ENCODE results near the gene KCNN2.
"Not testable (repeated sequence)": the region's sequence is repeated elsewhere in the genome, so short reads cannot be mapped to it uniquely, and the experiment has no call there.

Gene KCNN2

GRCh38 chr5:114419959-114420358, 58.1 kb downstream of the KCNN2 start:
- DNase-seq (ENCODE audit: low read depth) = peak; percentile 52

DNA sequence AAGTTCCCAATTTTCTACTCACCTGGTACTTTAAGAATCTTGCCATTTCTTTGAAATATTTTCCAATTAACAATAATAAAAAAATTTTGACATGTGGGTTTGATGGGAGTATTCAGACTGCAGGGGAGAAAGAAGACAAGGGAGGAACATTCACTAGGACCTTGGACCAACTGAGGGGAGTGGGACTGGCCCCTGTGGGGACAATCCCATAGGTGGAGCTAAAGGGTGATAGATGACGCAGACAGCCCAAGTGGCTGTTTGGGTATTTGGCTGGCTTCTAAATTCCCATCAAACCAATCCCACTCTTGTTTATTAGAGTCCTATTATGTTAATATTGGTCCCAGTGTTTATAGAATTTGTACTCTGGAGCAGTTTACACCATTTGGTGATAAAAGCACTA, 65.3 kb downstream of the KCNN2 start:
- DNase-seq (ENCODE audit: low read depth) = no peak

GRCh38 chr5:114430532-114430931, 68.7 kb downstream of the KCNN2 start:
- DNase-seq (ENCODE audit: low read depth) = no peak

- not testable (repeated sequence) for DNase-seq (ENCODE audit: low read depth)
These were observed 70.8 kb downstream of the KCNN2 start for GRCh38 chr5:114432684-114433083.

DNA sequence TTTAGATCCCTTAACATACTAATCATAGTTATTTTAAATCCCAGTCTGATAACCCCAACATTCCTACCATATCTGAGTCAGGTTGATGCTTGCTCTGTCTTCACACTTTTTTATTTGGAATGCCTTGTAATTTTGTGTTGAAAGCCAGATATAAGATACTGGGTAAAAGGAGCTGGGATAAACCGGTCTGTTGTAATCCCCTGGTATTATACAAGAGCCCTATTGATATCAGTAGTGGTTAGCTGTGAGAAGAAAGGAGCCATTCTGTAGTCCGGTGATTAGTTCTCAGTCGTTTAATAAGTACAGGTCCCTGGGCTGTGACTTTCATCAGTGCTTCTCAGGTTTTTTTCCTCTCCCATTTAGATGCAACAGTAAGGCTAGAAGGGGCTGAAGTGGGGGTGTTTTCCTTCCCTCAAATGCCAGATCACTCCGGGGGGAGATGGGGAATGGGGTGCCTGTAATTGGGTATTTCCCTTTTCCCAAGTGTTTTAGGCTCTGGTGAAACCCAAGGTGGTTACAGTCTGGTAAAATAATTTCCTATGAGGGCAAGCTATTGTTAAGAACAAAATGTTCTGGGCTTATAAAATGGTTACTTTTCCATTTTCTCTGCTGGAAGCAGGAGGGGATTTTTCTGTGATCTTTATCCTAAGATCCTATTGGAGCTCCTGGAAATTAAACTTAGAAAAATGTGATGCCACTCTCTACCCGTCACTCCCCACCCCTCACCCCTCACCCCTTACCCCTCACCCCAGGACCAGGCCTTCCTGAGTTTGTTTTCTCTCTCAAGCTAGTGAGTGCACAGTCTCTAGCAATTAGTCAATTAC, 72.7 kb downstream of the KCNN2 start:
- no peak for DNase-seq (ENCODE audit: low read depth)

DNA sequence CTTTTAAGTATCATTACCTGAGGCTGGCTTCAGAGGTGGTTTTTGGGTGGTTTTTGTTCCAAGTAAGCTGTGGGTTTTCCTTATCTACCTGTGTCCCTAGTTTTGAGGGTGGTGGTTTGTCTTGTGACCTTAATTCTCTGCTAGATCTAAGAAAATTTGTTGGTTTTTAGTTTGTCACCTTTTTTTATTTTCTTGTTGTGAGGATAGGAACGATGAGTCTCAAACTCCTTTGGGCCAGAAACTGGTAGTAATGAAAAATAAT, 73.3 kb downstream of the KCNN2 start:
- DNase-seq (ENCODE audit: low read depth) = no peak

GRCh38 chr5:114435885-114436299, 74.0 kb downstream of the KCNN2 start:
- no peak for DNase-seq (ENCODE audit: low read depth)

DNA sequence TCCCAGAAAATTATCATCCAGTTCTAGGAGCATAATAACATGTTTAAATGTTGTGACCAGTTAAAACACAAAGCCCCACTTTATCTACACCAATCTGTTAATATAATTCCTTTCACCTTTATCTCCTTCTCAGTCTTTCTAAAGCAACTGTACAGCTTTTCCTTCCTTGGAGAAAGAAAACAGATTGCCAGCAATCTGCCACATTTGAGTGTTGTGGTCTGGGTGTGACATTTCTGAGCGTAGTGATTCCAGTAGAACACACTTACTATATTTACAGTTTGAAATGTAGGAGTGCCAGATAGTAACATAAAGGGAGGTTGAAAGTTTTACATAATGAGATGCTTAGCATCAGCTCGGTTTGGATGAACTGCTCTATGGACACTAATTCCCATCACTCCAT, 76.1 kb downstream of the KCNN2 start:
- no peak for DNase-seq (ENCODE audit: low read depth)

DNA sequence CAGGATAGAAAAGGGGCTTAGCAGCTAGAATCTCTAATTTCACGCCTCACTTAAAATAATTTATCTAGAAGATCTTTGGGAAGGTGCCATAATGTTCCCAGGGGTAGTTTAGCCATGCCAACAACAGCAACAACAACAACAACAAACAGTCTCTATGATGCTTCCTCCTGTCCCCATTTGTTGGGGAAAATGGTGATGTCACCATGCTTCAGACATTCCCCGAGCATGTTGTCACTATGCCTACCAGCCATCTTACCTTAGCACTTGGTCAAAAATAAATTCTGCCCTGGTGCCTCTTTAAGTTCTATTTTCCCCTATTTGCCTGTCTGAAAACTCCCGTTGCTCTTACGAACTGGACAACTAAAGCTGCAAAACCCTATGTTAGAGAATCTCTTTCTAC, 76.6 kb downstream of the KCNN2 start:
- no peak for DNase-seq (ENCODE audit: low read depth)

DNA sequence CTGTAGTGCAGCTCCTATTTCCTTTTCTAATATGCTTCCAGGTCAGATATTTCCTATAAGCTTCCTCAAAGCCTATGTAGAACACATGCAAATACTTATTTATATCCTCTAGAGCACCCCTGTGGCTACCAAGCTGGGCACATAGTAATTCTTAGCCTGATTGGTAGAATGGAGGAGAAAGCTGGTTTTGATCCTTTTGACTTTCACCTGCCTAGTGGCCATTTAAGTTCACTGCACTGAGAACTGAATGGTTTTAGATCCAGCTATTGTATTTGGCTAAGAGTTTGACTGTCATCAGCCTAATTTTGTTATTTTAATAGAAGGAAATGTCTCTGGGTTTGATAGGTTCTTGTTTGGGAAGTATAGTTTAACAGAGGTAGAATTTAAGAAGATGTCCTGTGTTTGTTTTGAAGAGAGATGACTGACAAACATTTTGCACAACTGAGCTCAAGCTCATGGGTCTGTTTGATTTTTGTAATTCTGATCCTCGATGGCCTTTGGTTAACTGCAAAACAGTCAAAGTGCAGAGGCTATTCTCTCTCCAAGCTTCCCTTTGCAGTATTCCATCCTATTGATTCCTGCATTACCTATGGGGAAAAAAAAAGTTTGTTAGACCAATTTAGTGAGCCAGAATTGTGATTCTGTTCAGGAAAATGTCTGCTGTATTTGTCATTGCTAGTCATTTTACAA, 85.4 kb downstream of the KCNN2 start:
- no peak for DNase-seq (ENCODE audit: low read depth)

DNA sequence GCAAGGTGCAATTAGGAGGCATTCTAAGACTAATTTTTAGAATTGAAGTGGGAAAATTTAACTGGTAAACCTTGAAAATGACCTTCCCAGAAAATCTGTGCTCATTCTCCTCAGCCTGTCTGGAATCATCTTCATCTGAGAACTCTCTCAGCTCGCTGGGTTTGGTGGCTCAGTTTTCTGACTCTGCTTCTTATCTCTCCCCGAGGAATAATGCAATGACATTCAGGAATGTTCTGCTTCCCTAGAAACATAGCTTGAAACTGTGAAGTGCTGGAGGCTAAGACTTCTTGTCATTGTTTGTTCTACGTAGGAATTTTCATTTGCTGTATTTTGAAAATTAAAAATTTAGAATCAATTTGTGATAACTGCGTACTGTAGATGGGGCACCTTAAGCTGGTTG, 86.6 kb downstream of the KCNN2 start:
- no peak for DNase-seq (ENCODE audit: low read depth)

- DNase-seq (ENCODE audit: low read depth) = peak; percentile 14
These were observed 88.1 kb downstream of the KCNN2 start for GRCh38 chr5:114449860-114450421.

- DNase-seq (ENCODE audit: low read depth) = no peak
These were observed 88.6 kb downstream of the KCNN2 start for GRCh38 chr5:114450437-114450836.

DNA sequence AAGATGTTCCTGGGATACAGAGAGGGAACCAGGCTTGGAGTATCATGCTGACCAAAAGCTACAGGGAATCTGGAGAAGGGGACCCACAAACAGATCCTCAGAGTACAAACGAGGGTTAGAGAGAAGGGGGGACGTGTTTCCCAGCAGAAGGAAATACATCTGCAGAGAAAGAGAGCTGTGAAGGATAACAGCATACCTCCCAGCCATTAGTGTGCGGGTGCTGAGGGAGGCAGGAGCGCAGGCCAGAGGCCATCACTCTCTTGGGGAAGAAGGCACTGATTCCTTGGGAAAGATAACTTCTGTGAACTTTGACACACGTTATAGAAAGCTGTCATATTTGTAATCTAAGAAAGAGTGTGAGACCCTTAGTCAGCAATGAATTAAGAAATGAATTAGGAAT, 96.9 kb downstream of the KCNN2 start:
- DNase-seq (ENCODE audit: low read depth) = no peak

GRCh38 chr5:114467171-114467570, 105.3 kb downstream of the KCNN2 start:
- DNase-seq (ENCODE audit: low read depth) = no peak

DNA sequence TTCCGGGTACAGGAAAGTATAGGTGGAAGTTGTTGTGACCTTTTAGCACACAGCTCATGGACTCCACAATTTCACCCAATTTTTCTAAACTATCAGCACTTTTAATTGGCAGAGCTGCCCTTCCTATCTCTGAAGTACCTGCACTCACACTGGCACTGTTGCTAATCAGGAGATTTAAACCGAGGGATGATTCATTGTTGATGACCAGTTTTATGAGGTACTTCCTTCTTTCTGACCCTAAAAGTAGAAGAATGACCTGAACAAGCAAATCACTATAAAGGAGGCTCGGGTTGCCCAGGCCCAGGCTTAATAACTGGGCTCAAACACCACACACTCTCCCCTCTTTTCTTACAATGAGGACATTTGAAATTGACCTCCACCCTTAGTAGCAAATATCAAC, 105.9 kb downstream of the KCNN2 start:
- DNase-seq (ENCODE audit: low read depth) = peak; percentile 2

DNA sequence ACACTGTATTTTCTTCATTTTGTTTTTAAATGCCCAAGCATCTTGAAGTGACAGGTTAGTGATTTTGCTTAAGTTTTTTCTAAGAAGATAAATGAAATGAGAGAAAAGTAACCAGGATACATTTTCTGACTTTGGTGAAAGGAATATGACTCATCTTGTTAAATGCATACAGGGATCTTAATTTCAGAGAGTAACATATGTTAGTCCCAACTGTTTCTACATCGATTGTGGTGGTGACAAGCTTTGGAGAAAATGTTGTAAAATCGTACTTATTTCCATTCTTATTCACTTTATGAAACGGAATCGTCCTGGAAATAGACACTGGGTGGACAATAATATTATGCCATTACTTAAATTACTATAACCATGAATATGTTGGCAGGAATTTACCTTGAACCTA, 107.5 kb downstream of the KCNN2 start:
- no peak for DNase-seq (ENCODE audit: low read depth)

GRCh38 chr5:114471529-114471928, 109.7 kb downstream of the KCNN2 start:
- no peak for DNase-seq (ENCODE audit: low read depth)

DNA sequence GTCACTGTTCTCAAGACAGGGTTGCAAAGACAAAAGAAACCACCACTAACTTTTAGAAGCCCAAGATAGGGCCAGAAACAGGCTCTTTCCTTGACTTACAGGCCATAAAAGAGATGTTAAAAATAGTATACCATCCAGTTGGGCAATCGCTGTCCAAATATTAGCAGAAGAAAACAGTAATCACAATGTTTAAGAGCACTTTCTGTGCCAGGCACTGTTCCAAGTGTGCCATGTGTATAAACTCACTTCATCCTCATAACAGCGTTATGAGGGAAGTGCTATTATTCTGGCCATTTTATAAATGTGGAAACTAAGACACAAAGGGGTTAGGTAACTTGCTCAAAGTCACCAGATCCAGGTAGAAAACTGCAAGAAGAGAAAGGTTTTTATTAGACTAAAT, 111.7 kb downstream of the KCNN2 start:
- no peak for DNase-seq (ENCODE audit: low read depth)

- no peak for DNase-seq (ENCODE audit: low read depth)
These were observed 116.0 kb downstream of the KCNN2 start for GRCh38 chr5:114477816-114478334.

DNA sequence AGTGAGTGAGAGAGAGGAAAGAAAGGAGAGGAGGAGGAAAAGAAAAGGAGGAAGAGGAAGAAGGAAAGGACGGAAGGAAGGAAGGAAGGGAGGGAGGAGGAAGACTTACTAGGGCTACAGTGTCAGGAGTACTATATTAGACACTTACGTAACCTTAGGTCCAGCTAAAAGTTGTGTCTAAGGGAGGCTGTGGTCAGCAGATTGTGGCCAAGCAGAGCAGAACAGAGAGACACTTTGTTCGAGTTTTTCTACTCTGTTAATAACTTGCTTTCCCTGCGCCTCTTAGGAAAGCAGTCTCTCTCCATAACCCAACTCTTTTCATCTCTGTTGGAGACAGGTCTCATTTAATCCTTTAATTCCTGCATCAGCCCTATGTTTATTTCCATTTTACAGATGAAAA, 138.9 kb downstream of the KCNN2 start:
- no peak for DNase-seq (ENCODE audit: low read depth)

DNA sequence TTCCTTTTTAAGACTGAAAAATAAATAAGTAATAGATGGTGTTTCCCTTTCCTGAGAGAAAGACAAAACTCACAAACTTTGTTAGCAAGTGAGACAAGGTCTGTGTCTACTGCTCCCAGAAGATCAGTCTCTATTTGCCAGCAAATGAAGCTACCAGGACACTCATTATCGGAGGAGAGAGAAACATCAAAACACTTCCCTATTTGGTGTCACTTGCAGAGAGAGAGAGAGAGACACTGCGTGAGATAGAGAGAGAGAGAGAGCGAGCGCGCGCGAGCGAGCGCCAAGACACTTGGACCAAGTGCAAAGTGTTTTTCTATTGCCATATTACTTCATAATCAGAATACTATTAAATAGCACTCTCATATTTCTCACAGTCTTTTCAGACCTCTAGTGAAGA, 142.7 kb downstream of the KCNN2 start:
- no peak for DNase-seq (ENCODE audit: low read depth)

DNA sequence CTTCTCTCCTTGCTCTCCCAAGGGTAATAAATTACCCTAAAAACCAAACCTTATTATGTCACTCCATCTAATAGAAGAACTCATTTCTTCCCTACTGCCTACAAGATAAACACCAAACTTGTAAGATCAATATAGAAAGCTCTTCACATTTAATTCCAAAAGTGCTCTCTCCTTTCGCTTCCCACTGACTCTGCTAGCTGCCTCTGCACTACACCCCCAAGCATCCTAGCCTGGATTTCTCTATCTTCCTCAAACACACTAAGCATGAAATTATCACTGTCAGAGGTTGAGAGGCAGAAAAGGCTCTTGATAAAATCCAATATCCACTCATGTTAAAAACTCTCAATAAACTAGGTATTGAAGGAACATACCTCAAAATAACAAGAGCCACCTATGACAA, 162.4 kb downstream of the KCNN2 start:
- no peak for DNase-seq (ENCODE audit: low read depth)

Data from HS-5 (cell line).